Mesodermal cell (in vitro differentiated cells): ENCODE results near the gene NHSL1.

Experiments
- H3K27ac ChIP-seq: 2 replicates; pipeline ENCODE4 v1.7.0; 2013; ENCODE audit warnings: mild to moderate bottlenecking, low read depth, low read length, moderate library complexity; ENCODE audit not compliant: severe bottlenecking
- H3K36me3 ChIP-seq: 2 replicates; pipeline ENCODE4 v1.7.1; 2013; ENCODE audit warnings: mild to moderate bottlenecking, low read length, moderate library complexity; ENCODE audit not compliant: control insufficient read depth, insufficient read depth
- H3K4me1 ChIP-seq: one replicate; pipeline ENCODE4 v1.7.1; 2013; ENCODE audit warnings: mild to moderate bottlenecking, low read length; ENCODE audit not compliant: insufficient read depth, control insufficient read depth, poor library complexity, severe bottlenecking
- H3K4me3 ChIP-seq: 2 replicates; pipeline ENCODE4 v1.7.0; 2013; ENCODE audit warnings: low read length, control low read depth, mild to moderate bottlenecking; ENCODE audit not compliant: insufficient read depth, poor library complexity, severe bottlenecking; ENCODE audit errors: extremely low read depth
- H3K9me3 ChIP-seq: 2 replicates; pipeline ENCODE4 v1.7.1; 2013; ENCODE audit warnings: mild to moderate bottlenecking, low read length, moderate library complexity; ENCODE audit not compliant: control insufficient read depth
- WGBS, 2 experiments: methylation state at CpG; one replicate each; pipeline ENCODE4 v1.1.5; 2013; ENCODE audit warnings: missing lambda C conversion rate in 2 of 2; ENCODE audit not compliant: insufficient coverage in 2 of 2; 5-methylcytosine and 5-hydroxymethylcytosine counted together

The NHSL1 gene

GRCh38 chr6:138440758-138441357 lies 58.4 kb downstream of the NHSL1 start:
- Histone ChIP-seq H3K9me3 (no peaks in the 10 kb centered on the region), H3K4me3 (no peak overlapping the region), H3K27ac (no peak overlapping the region), H3K36me3 (peaks cover 46% of the 10 kb centered on the region), H3K4me1 (no peaks in the 10 kb centered on the region)
- 88 to 93% methylated on average over 3 of the region's 4 CpGs for WGBS, 2 experiments

GRCh38 chr6:138440296-138440695 lies 59.0 kb downstream of the NHSL1 start:
- Histone ChIP-seq H3K4me3 (no peak overlapping the region), H3K9me3 (no peaks in the 10 kb centered on the region), H3K36me3 (peaks cover 47% of the 10 kb centered on the region), H3K4me1 (no peaks in the 10 kb centered on the region), H3K27ac (no peak overlapping the region)
- WGBS, 2 experiments: 86 to 100% methylated on average over 2 to 3 of the region's 3 CpGs

- Histone ChIP-seq H3K4me3 (no peak overlapping the region), H3K4me1 (no peaks in the 10 kb centered on the region), H3K27ac (no peak overlapping the region), H3K9me3 (no peaks in the 10 kb centered on the region), H3K36me3 (peaks cover 47% of the 10 kb centered on the region)
- 95 to 98% methylated on average over 4 of the region's 7 CpGs for WGBS, 2 experiments
These were observed 59.7 kb downstream of the NHSL1 start for GRCh38 chr6:138439546-138439945.

- H3K4me1 ChIP-seq: no peaks in the 10 kb centered on the region
- peaks cover 40% of the 10 kb centered on the region for H3K36me3 ChIP-seq
- H3K9me3 ChIP-seq: no peaks in the 10 kb centered on the region
- no peak overlapping the region for H3K4me3 ChIP-seq
- no CpG with 5 or more reads among the region's 4 CpGs for WGBS, 2 experiments
- H3K27ac ChIP-seq: no peak overlapping the region
These were observed 64.4 kb downstream of the NHSL1 start for GRCh38 chr6:138434925-138435324.

- no peaks in the 10 kb centered on the region for H3K4me1 ChIP-seq
- H3K4me3 ChIP-seq: no peak overlapping the region
- no peaks in the 10 kb centered on the region for H3K9me3 ChIP-seq
- peaks cover 40% of the 10 kb centered on the region for H3K36me3 ChIP-seq
- H3K27ac ChIP-seq: no peak overlapping the region
- WGBS, 2 experiments: 73% methylated on average over 3 of the region's 3 CpGs; no CpG with 5 or more reads in 1 of the 2 experiments
These were observed 65.2 kb downstream of the NHSL1 start for GRCh38 chr6:138434096-138434495.

- Histone ChIP-seq H3K9me3 (no peaks in the 10 kb centered on the region), H3K4me3 (no peak overlapping the region), H3K27ac (no peak overlapping the region), H3K4me1 (no peaks in the 10 kb centered on the region), H3K36me3 (peaks cover 31% of the 10 kb centered on the region)
- WGBS, 2 experiments: 93 to 94% methylated on average over 10 of the region's 11 CpGs
These were observed 67.3 kb downstream of the NHSL1 start for GRCh38 chr6:138432063-138432356.

GRCh38 chr6:138431256-138432062 lies 67.8 kb downstream of the NHSL1 start:
- Histone ChIP-seq H3K4me3 (no peak overlapping the region), H3K4me1 (no peaks in the 10 kb centered on the region), H3K36me3 (peaks cover 32% of the 10 kb centered on the region), H3K27ac (no peak overlapping the region), H3K9me3 (no peaks in the 10 kb centered on the region)
- 88 to 92% methylated on average over 14 to 18 of the region's 19 CpGs for WGBS, 2 experiments

GRCh38 chr6:138430361-138431145 lies 68.7 kb downstream of the NHSL1 start:
- Histone ChIP-seq H3K4me3 (no peak overlapping the region), H3K9me3 (no peaks in the 10 kb centered on the region), H3K4me1 (no peaks in the 10 kb centered on the region), H3K36me3 (peaks cover 32% of the 10 kb centered on the region), H3K27ac (no peak overlapping the region)
- WGBS, 2 experiments: 93 to 94% methylated on average over 21 to 26 of the region's 29 CpGs

GRCh38 chr6:138429761-138430160 lies 69.5 kb downstream of the NHSL1 start:
- H3K9me3 ChIP-seq: no peaks in the 10 kb centered on the region
- H3K4me3 ChIP-seq: no peak overlapping the region
- H3K4me1 ChIP-seq: no peaks in the 10 kb centered on the region
- H3K27ac ChIP-seq: no peak overlapping the region
- H3K36me3 ChIP-seq: peaks cover 34% of the 10 kb centered on the region
- 84 to 92% methylated on average over 7 to 12 of the region's 12 CpGs for WGBS, 2 experiments

- 70 to 98% methylated on average over 3 to 5 of the region's 8 CpGs for WGBS, 2 experiments
- peaks cover 39% of the 10 kb centered on the region for H3K36me3 ChIP-seq
- no peaks in the 10 kb centered on the region for H3K9me3 ChIP-seq
- H3K27ac ChIP-seq: no peak overlapping the region
- no peaks in the 10 kb centered on the region for H3K4me1 ChIP-seq
- H3K4me3 ChIP-seq: no peak overlapping the region
These were observed 70.2 kb downstream of the NHSL1 start for GRCh38 chr6:138428944-138429598.
